Ovary (tissue), 9 donors: ENCODE measurements around the gene SMCHD1. TPM values are rescaled to one million over a fixed set of nuclear protein-coding genes. Genes with fewer than 3 reads are reported as not detected.
A peak's percentile ranks its signal among the peaks of the same experiment; 100 is the strongest.

Experiments used
- DNase-seq, 5 donors: peaks; one replicate each; pipeline ENCODE4 v3.0.0-alpha.2; 2019 to 2020
- H3K27ac ChIP-seq, 2 donors: fragments of 200-600 bp; one replicate each; pipeline versions ENCODE4 v1.5.1 to v1.8.0; 2019 to 2022
- H3K27me3 ChIP-seq: fragments of 200-600 bp; one replicate; pipeline ENCODE4 v1.8.0; 2022
- H3K36me3 ChIP-seq: fragments of 200-600 bp; sonication (generic); one replicate; pipeline ENCODE4 v1.5.1; 2019
- H3K4me1 ChIP-seq: one replicate; pipeline ENCODE4 v1.8.1; 2013; ENCODE audit warnings: mild to moderate bottlenecking, moderate library complexity; ENCODE audit not compliant: insufficient read depth
- H3K4me3 ChIP-seq: fragments of 200-600 bp; sonication (generic); one replicate; pipeline ENCODE4 v1.5.1; 2017
- H3K9me3 ChIP-seq, 2 donors: fragments of 200-600 bp in 1 of 2; sonication (generic) in 1 of 2; one replicate each; pipeline versions ENCODE4 v1.5.1 to v1.8.1; 2013 to 2019; ENCODE audit warnings: mild to moderate bottlenecking in 1 of 2, moderate library complexity in 1 of 2
- CTCF ChIP-seq, 3 donors: fragments of 450-650 bp in 2 of 3; fragments of 200-600 bp in 1 of 3; IDR thresholded peaks; one replicate each; pipeline versions ENCODE4 v1.5.1 to v1.8.0; 2016 to 2022; ENCODE audit warnings: antibody characterized with exemption in 3 of 3, mild to moderate bottlenecking in 1 of 3
- EP300 ChIP-seq: sonication (generic); formaldehyde crosslinking; IDR thresholded peaks from one replicate; pipeline ENCODE4 v1.6.1; 2017; ENCODE audit warnings: antibody characterized with exemption
- POLR2A ChIP-seq: fragments of 450-650 bp; IDR thresholded peaks from one replicate; pipeline ENCODE4 v1.6.1; 2017; ENCODE audit warnings: antibody characterized with exemption, mild to moderate bottlenecking, moderate library complexity
- WGBS, 3 donors: extraction: QIAGEN DNeasy Blood & Tissue Kit in 1 of 3; methylation state at CpG; one replicate each; pipeline versions ENCODE4 v1.1.5 to v1.1.7; 2013 to 2017; 5-methylcytosine and 5-hydroxymethylcytosine counted together
- intact Hi-C, 4 donors: fragments of 100-400 bp; cut with DNase I; formaldehyde crosslinking; loops; one replicate each; pipeline versions ENCODE4 v1.11.0 to v1.15.1; 2022 to 2023
- polyA plus RNA-seq, 2 donors: library from polyadenylated mRNA; stranded (reverse); fragments of 200-250 nt in 1 of 2; fragments of 350-450 nt in 1 of 2; fragmentation: Illumina TruSeq in 1 of 2; extraction: RNeasy Lipid Tissue Mini Kit (QIAGEN cat#74804) in 1 of 2; gene quantifications; one replicate each; pipeline ENCODE4 v1.2.3, GENCODE V29; 2013 to 2014
- total RNA-seq, 7 donors: library from RNA; depleted of rRNA in 2 of 7; stranded (reverse); fragments of >200 nt in 2 of 7; fragmentation: NEBNext Ultra II Directional in 3 of 7; extraction: Animal tissue kit (Norgen Biotek cat#: 25700) in 3 of 7; gene quantifications; one replicate each; pipeline versions ENCODE4 v1.1.0 to v1.2.4, GENCODE V29; 2016 to 2023
- donor health status: DM: no; HTN: no; CAD: no; lungs with moderate emphysema.
- donor health status: DM: no; HTN: no; CAD: no.
- donor health status: Bipolar disorder and iron deficiency.
- donor health status: DM: yes; HTN: yes; CAD: no.
- donor health status: DM: no; HTN: no; CAD: no.
- donor health status: DM: yes; HTN: yes; CAD: no.

Gene SMCHD1
- total and polyA plus RNA-seq, 9 donors, result 15.6 to 82.7 (median 50.9) TPM

- no peak overlapping the region for H3K27ac ChIP-seq
- no peaks in the 10 kb centered on the region for H3K27me3 ChIP-seq
- no peak overlapping the region for H3K4me3 ChIP-seq
- 83 to 97% (median 92%) methylated on average over 1 of the region's 1 CpG for WGBS, 3 donors
- H3K9me3 ChIP-seq, result no peaks in the 10 kb centered on the region
- H3K4me1 ChIP-seq, result no peaks in the 10 kb centered on the region
- no peaks in the 10 kb centered on the region for H3K36me3 ChIP-seq
- DNase-seq, result no peak
- TF ChIP-seq CTCF (IDR thresholded peaks at IDR 0.05) (no peak), POLR2A (no peak), EP300 (no peak)
- intact Hi-C loops, result no loop called here
Observed at GRCh38 chr18:2627821-2628276, 27.7 kb upstream of the SMCHD1 start.

DNA sequence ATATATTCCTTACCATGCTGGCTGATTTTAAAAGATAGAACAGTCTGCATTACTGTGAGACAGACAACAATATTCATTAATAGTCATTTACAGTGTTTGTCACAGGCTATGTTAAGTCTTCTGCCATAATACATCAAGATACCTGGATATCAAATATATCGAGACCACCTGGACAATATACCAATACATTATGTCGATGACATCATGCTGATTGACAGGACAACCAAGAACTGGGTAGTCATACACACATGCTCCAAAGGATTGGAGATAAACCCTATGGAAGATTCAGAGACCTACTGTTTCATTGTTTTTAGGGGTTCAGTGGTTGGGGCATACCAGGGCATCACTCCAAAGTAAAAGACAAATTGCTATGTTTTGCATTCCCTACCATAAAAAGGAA, 26.5 kb upstream of the SMCHD1 start:
- intact Hi-C loops, result no loop called here
- no peak overlapping the region for H3K27ac ChIP-seq
- no peak overlapping the region for H3K4me3 ChIP-seq
- DNase-seq, result no peak
- H3K27me3 ChIP-seq, result no peaks in the 10 kb centered on the region
- TF ChIP-seq EP300, result no peak
- no peak for TF ChIP-seq CTCF (IDR thresholded peaks at IDR 0.05)
- TF ChIP-seq POLR2A, result no peak
- H3K4me1 ChIP-seq, result no peaks in the 10 kb centered on the region
- no peaks in the 10 kb centered on the region for H3K36me3 ChIP-seq
- 48 to 76% (median 75%) methylated on average over 2 of the region's 2 CpGs for WGBS, 3 donors
- no peaks in the 10 kb centered on the region for H3K9me3 ChIP-seq

- WGBS, 3 donors, result 29 to 53% (median 47%) methylated on average over 1 of the region's 1 CpG
- no peak overlapping the region for H3K4me3 ChIP-seq
- intact Hi-C loops, result no loop called here
- no peak for TF ChIP-seq POLR2A
- no peak for TF ChIP-seq EP300
- no peak for TF ChIP-seq CTCF (IDR thresholded peaks at IDR 0.05)
- peaks cover 3% of the 10 kb centered on the region for H3K4me1 ChIP-seq
- DNase-seq, result no peak
- no peak overlapping the region for H3K27ac ChIP-seq
- H3K27me3 ChIP-seq, result no peaks in the 10 kb centered on the region
- H3K36me3 ChIP-seq, result no peaks in the 10 kb centered on the region
- no peaks in the 10 kb centered on the region for H3K9me3 ChIP-seq
Observed at GRCh38 chr18:2635586-2635985, 19.9 kb upstream of the SMCHD1 start.

DNA sequence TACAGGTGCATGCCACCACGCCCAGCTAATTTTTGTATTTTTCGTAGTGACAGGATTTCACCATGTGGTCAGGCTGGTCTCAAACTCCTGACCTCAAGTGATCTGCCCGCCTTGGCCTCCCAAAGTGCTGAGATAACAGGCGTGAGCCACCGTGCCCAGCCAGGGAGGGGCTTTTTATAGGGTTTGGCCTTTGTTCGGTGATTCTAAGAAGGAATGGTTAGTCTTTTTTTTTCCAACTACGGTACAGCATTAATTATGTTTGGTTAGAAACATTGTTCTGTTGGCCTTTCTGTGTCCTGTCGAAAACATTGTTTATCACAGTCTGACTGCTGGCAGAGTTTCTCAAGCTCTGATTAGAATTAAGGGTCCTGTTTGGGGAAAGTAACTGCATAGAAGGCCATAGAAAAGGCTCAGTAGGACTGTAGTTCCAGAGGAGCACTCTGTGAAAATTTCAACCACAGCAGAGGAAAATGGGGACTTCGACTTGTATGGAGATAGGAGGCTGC, 19.3 kb upstream of the SMCHD1 start:
- 29 to 34% (median 33%) methylated on average over 9 of the region's 9 CpGs for WGBS, 3 donors
- TF ChIP-seq EP300 (no peak), POLR2A (no peak), CTCF (IDR thresholded peaks at IDR 0.05) (no peak)
- DNase-seq, result peak in 1 of 5 donors; percentile 24
- peaks cover 3% of the 10 kb centered on the region for H3K4me1 ChIP-seq
- no peak overlapping the region for H3K4me3 ChIP-seq
- no peaks in the 10 kb centered on the region for H3K36me3 ChIP-seq
- intact Hi-C loops, result no loop called here
- H3K27me3 ChIP-seq, result no peaks in the 10 kb centered on the region
- H3K27ac ChIP-seq, result peak overlapping the region; percentile 57 to 73
- no peaks in the 10 kb centered on the region for H3K9me3 ChIP-seq
